ENCODE results near the gene IQCF5. TPM values are rescaled to one million over a fixed set of nuclear protein-coding genes. Genes with fewer than 3 reads are reported as not detected.
"Not testable (repeated sequence)": the region's sequence is repeated elsewhere in the genome, so short reads cannot be mapped to it uniquely, and the experiment has no call there.

IQCF5 gene
- polyA plus RNA-seq, 1 of the 3 experiments (the other 2 are of a cell fraction): not detected

DNA sequence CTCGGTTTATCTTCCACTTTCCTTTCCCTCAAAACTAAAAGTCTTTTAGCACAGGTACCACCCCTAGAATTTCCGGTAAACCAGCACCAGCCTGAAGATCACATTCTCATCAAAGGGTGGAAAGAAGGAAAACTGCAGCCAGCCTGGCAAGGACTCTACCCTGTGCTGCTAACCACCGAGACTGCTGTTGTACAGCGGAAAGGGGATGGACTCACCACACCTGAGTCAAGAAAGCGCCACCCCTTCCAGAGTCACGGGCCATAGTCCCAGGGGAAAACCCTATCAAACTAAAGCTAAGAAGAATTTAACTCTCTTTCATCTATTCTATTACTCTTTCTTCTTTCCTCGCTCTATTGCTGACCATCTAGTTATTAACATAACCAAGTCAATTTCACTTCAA, 24.6 kb upstream of the IQCF5 start:
- H2AFZ ChIP-seq (ENCODE audit: low read depth); H3K9ac ChIP-seq; H3K9me2 ChIP-seq; H3K4me3 ChIP-seq (ENCODE audit: low read depth in 2 of 2, low read length in 1 of 2); H3F3A ChIP-seq (replicated peaks; ENCODE audit: insufficient read depth); DNase-seq; CTCF ChIA-PET; H3K9me3 ChIP-seq; POLR2A ChIA-PET; H3K36me3 ChIP-seq (replicated peaks in 1 of 2; ENCODE audit: control insufficient read depth in 1 of 2, insufficient read depth in 2 of 2, low read length in 1 of 2); H3K27ac ChIP-seq (ENCODE audit: low read depth in 2 of 2, low read length in 1 of 2); H3K4me1 ChIP-seq (ENCODE audit: control insufficient read depth in 1 of 2, insufficient read depth in 2 of 2, low read depth in 1 of 2, low read length in 1 of 2); H3K4me2 ChIP-seq; H3K79me2 ChIP-seq (ENCODE audit: insufficient read depth); H4K20me1 ChIP-seq (ENCODE audit: insufficient read depth); H3K27me3 ChIP-seq (ENCODE audit: insufficient read depth): not testable (repeated sequence)
- WGBS (ENCODE audit: low lambda C conversion rate): 29% methylated on average over 7 of the region's 7 CpGs

GRCh38 chr3:51897391-51897790, 22.0 kb upstream of the IQCF5 start:
- H3K4me3 ChIP-seq (ENCODE audit: low read depth in 2 of 2, low read length in 1 of 2): no peak overlapping the region
- no peaks in the 10 kb centered on the region for H3K9me3 ChIP-seq
- H3K79me2 ChIP-seq (ENCODE audit: insufficient read depth): no peaks in the 10 kb centered on the region
- no peak overlapping the region for H3K27ac ChIP-seq (ENCODE audit: low read depth in 2 of 2, low read length in 1 of 2)
- H4K20me1 ChIP-seq (ENCODE audit: insufficient read depth): no peaks in the 10 kb centered on the region
- TF ChIP-seq GABPA (IDR thresholded peaks at IDR 0.05; ENCODE audit: low read depth) (no peak), MXI1 (IDR thresholded peaks at IDR 0.05; ENCODE audit: low read depth, low read length) (no peak), SIN3A (IDR thresholded peaks at IDR 0.05; ENCODE audit: borderline replicate concordance, low read depth, low read length) (no peak), RXRA (IDR thresholded peaks at IDR 0.05; ENCODE audit: borderline replicate concordance, low read depth) (no peak), MEF2A (IDR thresholded peaks at IDR 0.05; ENCODE audit: borderline replicate concordance, low read depth) (no peak), FOXM1 (IDR thresholded peaks at IDR 0.05; ENCODE audit: low read depth) (no peak), FOSL2 (IDR thresholded peaks at IDR 0.05; ENCODE audit: borderline replicate concordance, low read depth) (no peak), RFX5 (IDR thresholded peaks at IDR 0.05; ENCODE audit: low read length) (no peak), ZBTB33 (IDR thresholded peaks at IDR 0.05; ENCODE audit: borderline replicate concordance, low read depth) (no peak), MAX (IDR thresholded peaks at IDR 0.05; ENCODE audit: low read depth) (no peak)
- TF ChIP-seq, protein P1, sequence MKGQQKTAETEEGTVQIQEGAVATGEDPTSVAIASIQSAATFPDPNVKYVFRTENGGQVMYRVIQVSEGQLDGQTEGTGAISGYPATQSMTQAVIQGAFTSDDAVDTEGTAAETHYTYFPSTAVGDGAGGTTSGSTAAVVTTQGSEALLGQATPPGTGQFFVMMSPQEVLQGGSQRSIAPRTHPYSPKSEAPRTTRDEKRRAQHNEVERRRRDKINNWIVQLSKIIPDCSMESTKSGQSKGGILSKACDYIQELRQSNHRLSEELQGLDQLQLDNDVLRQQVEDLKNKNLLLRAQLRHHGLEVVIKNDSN (IDR thresholded peaks at IDR 0.05; ENCODE audit: borderline replicate concordance, low read depth): no peak
- TF ChIP-seq, protein P2, sequence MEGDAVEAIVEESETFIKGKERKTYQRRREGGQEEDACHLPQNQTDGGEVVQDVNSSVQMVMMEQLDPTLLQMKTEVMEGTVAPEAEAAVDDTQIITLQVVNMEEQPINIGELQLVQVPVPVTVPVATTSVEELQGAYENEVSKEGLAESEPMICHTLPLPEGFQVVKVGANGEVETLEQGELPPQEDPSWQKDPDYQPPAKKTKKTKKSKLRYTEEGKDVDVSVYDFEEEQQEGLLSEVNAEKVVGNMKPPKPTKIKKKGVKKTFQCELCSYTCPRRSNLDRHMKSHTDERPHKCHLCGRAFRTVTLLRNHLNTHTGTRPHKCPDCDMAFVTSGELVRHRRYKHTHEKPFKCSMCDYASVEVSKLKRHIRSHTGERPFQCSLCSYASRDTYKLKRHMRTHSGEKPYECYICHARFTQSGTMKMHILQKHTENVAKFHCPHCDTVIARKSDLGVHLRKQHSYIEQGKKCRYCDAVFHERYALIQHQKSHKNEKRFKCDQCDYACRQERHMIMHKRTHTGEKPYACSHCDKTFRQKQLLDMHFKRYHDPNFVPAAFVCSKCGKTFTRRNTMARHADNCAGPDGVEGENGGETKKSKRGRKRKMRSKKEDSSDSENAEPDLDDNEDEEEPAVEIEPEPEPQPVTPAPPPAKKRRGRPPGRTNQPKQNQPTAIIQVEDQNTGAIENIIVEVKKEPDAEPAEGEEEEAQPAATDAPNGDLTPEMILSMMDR (IDR thresholded peaks at IDR 0.05): no peak
- TF ChIP-seq, protein P3, sequence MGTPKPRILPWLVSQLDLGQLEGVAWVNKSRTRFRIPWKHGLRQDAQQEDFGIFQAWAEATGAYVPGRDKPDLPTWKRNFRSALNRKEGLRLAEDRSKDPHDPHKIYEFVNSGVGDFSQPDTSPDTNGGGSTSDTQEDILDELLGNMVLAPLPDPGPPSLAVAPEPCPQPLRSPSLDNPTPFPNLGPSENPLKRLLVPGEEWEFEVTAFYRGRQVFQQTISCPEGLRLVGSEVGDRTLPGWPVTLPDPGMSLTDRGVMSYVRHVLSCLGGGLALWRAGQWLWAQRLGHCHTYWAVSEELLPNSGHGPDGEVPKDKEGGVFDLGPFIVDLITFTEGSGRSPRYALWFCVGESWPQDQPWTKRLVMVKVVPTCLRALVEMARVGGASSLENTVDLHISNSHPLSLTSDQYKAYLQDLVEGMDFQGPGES (IDR thresholded peaks at IDR 0.05; ENCODE audit: low read depth, low read length): no peak
- H3K9me2 ChIP-seq: no peaks in the 10 kb centered on the region
- ChIA-PET POLR2A (no interaction called here), CTCF (interaction anchor here (1.6 kb wide), 1 partner anchor 178 kb away, joined by 4 read pairs; no protein-coding TSS in a partner anchor)
- 49% methylated on average over 14 of the region's 15 CpGs for WGBS (ENCODE audit: low lambda C conversion rate)
- H3K4me2 ChIP-seq: no peak overlapping the region
- no peaks in the 10 kb centered on the region for H3F3A ChIP-seq (replicated peaks; ENCODE audit: insufficient read depth)
- 0 out of 2 replicates have a peak, but pooled peaks cover 6% of the 10 kb centered on the region for H3K27me3 ChIP-seq (ENCODE audit: insufficient read depth)
- no peaks in the 10 kb centered on the region for H3K4me1 ChIP-seq (ENCODE audit: control insufficient read depth in 1 of 2, insufficient read depth in 2 of 2, low read depth in 1 of 2, low read length in 1 of 2)
- no peak for DNase-seq
- H3K36me3 ChIP-seq (replicated peaks in 1 of 2; ENCODE audit: control insufficient read depth in 1 of 2, insufficient read depth in 2 of 2, low read length in 1 of 2): no peaks in the 10 kb centered on the region
- H3K9ac ChIP-seq: no peak overlapping the region
- H2AFZ ChIP-seq (ENCODE audit: low read depth): no peak overlapping the region
